Subcutaneous adipose tissue (tissue), 4 donors: ENCODE measurements around the gene DPH6. TPM values are rescaled to one million over a fixed set of nuclear protein-coding genes. Genes with fewer than 3 reads are reported as not detected.

Experiments
- CTCF ChIP-seq: fragments of 450-650 bp; IDR thresholded peaks from one replicate; pipeline ENCODE4 v1.5.1; 2016; ENCODE audit warnings: low read depth, mild to moderate bottlenecking, control low read depth, antibody characterized with exemption, moderate library complexity
- total RNA-seq, 4 donors: library from RNA; depleted of rRNA; stranded (reverse); fragments of >200 nt; gene quantifications; one replicate each; pipeline ENCODE4 v1.1.0, GENCODE V29; 2016

Gene DPH6
- total RNA-seq, 4 donors from 2014 or later: 10.2 to 22.3 (median 20.1) TPM

GRCh38 chr15:35399901-35400300, 146.1 kb downstream of the DPH6 start:
- no peak for TF ChIP-seq CTCF

- TF ChIP-seq CTCF: no peak
Measured at GRCh38 chr15:35397027-35397426, 148.9 kb downstream of the DPH6 start.

- TF ChIP-seq CTCF: no peak
Measured at GRCh38 chr15:35394416-35394815, 151.5 kb downstream of the DPH6 start.

GRCh38 chr15:35393398-35393797, 152.6 kb downstream of the DPH6 start:
- no peak for TF ChIP-seq CTCF

- TF ChIP-seq CTCF: no peak
Measured at GRCh38 chr15:35383506-35383905, 162.5 kb downstream of the DPH6 start.

- no peak for TF ChIP-seq CTCF
Measured at GRCh38 chr15:35381328-35381727, 164.6 kb downstream of the DPH6 start.

- no peak for TF ChIP-seq CTCF
Measured at GRCh38 chr15:35379972-35380371, 166.0 kb downstream of the DPH6 start.
